Neural progenitor cell (in vitro differentiated cells): ENCODE results near the gene PPP1R9A. TPM values are rescaled to one million over a fixed set of nuclear protein-coding genes. Genes with fewer than 3 reads are reported as not detected.

Source experiments
- DNase-seq: peaks from one replicate; pipeline ENCODE4 v3.0.0-alpha.2; 2016; ENCODE audit warnings: low spot score
- H2AFZ ChIP-seq: fragments of 200-600 bp; sonication (generic); replicated peaks from 2 replicates; pipeline ENCODE4 v1.6.1; 2016; ENCODE audit warnings: antibody characterized with exemption
- H3F3A ChIP-seq: fragments of 200-600 bp; sonication (generic); 2 replicates; pipeline ENCODE4 v1.6.1; 2016; ENCODE audit warnings: antibody characterized with exemption, low read depth
- H3K27ac ChIP-seq: fragments of 200-600 bp; sonication (generic); 2 replicates; pipeline ENCODE4 v1.5.1; 2016; ENCODE audit warnings: mild to moderate bottlenecking
- H3K27me3 ChIP-seq: fragments of 200-600 bp; sonication (generic); 2 replicates; pipeline ENCODE4 v1.6.1; 2016; ENCODE audit warnings: mild to moderate bottlenecking, moderate library complexity
- H3K36me3 ChIP-seq: fragments of 200-600 bp; sonication (generic); 2 replicates; pipeline ENCODE4 v1.5.1; 2016
- H3K4me1 ChIP-seq: fragments of 200-600 bp; sonication (generic); 2 replicates; pipeline ENCODE4 v1.6.1; 2016; ENCODE audit warnings: mixed run types
- H3K4me2 ChIP-seq: fragments of 200-600 bp; sonication (generic); 2 replicates; pipeline ENCODE4 v1.6.1; 2016
- H3K4me3 ChIP-seq: fragments of 200-600 bp; sonication (generic); 2 replicates; pipeline ENCODE4 v1.5.1; 2016
- H3K79me2 ChIP-seq: fragments of 200-600 bp; sonication (generic); 2 replicates; pipeline ENCODE4 v1.6.1; 2016; ENCODE audit warnings: low read depth
- H3K9ac ChIP-seq: fragments of 200-600 bp; sonication (generic); 2 replicates; pipeline ENCODE4 v1.6.1; 2016
- H3K9me3 ChIP-seq: fragments of 200-600 bp; sonication (generic); 2 replicates; pipeline ENCODE4 v1.5.1; 2016; ENCODE audit warnings: low read depth
- H4K20me1 ChIP-seq: fragments of 200-600 bp; sonication (generic); 2 replicates; pipeline ENCODE4 v1.6.1; 2016; ENCODE audit warnings: low read depth
- H3K27ac Mint-ChIP-seq: 3 replicates; pipeline ENCODE4 v1.8.0; 2021; ENCODE audit warnings: mixed read lengths
- H3K27me3 Mint-ChIP-seq: 2 replicates; pipeline ENCODE4 v1.8.0; 2022; ENCODE audit warnings: low read depth, mild to moderate bottlenecking, inconsistent platforms, moderate library complexity, mixed read lengths; ENCODE audit not compliant: insufficient read depth
- H3K36me3 Mint-ChIP-seq: 3 replicates; pipeline ENCODE4 v1.8.0; 2021; ENCODE audit warnings: mixed read lengths
- H3K4me1 Mint-ChIP-seq: 3 replicates; pipeline ENCODE4 v1.8.0; 2021; ENCODE audit warnings: mixed read lengths
- H3K4me3 Mint-ChIP-seq: 3 replicates; pipeline ENCODE4 v1.8.0; 2021; ENCODE audit warnings: mild to moderate bottlenecking, moderate library complexity, mixed read lengths
- H3K9me3 Mint-ChIP-seq: 3 replicates; pipeline ENCODE4 v1.8.0; 2020; ENCODE audit warnings: mixed read lengths
- CTCF ChIP-seq: fragments of 200-600 bp; sonication (generic); IDR thresholded peaks from 2 replicates; pipeline ENCODE4 v1.5.1; 2017; ENCODE audit warnings: antibody characterized with exemption, mild to moderate bottlenecking
- EZH2 ChIP-seq: fragments of 200-600 bp; sonication (generic); IDR thresholded peaks from 2 replicates; pipeline ENCODE4 v1.6.1; 2017; ENCODE audit warnings: antibody characterized with exemption, mild to moderate bottlenecking, moderate library complexity
- EZH2phosphoT487 ChIP-seq: fragments of 200-600 bp; sonication (generic); IDR thresholded peaks from 2 replicates; pipeline ENCODE4 v1.6.1; 2017; ENCODE audit warnings: antibody characterized with exemption
- total RNA-seq: library from RNA; depleted of rRNA; stranded (reverse); fragments of >200 nt; gene quantifications from 2 replicates; pipeline ENCODE4 v1.2.3, GENCODE V29; 2015; ENCODE audit warnings: low replicate concordance

PPP1R9A gene
- total RNA-seq, 1 donor from 2014 or later: 40.7 TPM

DNA sequence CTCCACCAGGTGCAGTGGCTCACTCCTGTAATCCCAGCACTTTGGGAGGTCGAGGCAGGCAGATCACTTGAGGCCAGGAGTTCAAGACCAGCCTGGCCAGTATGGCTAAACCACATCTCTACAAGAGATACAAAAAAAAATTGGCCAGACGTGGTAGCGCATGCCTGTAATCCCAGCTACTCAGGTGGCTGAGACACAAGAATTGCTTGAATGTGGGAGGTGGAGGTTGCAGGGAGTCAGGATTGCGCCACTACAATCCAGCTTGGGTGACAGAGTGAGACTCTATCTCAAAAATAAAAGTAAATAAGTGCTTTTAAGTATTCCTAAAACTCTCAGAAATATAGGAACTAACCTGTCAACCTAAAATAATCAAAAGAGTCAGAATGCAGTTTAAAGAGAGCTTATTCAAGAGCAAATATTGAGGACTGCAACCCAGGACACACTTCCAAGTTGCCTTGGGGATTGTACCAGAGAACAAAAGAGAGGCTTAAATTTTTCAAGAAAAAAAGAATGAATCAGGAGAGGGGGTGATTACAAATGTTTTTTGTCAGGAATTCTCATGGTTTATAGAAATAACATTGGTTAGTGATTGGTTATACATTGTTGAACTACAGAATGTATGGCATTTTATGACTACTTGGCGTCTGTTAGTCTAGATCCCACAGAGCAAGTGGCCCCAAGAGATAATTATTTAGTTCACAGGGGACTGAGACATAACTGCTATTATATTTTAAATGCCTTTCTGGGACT is 33.2 kb upstream of the PPP1R9A start:
- no peak overlapping the region for H3K4me3 ChIP-seq
- no peaks in the 10 kb centered on the region for H3K36me3 ChIP-seq
- no peaks in the 10 kb centered on the region for H3F3A ChIP-seq
- H3K4me2 ChIP-seq: no peak overlapping the region
- H3K9ac ChIP-seq: no peak overlapping the region
- Mint-ChIP-seq H3K4me1 (no peaks in the 10 kb centered on the region), H3K27me3 (peaks cover 3% of the 10 kb centered on the region), H3K4me3 (no peak overlapping the region), H3K9me3 (peaks cover 15% of the 10 kb centered on the region), H3K27ac (no peak overlapping the region), H3K36me3 (no peaks in the 10 kb centered on the region)
- no peaks in the 10 kb centered on the region for H3K4me1 ChIP-seq
- DNase-seq: no peak
- TF ChIP-seq EZH2phosphoT487: no peak
- no peak for TF ChIP-seq EZH2
- TF ChIP-seq CTCF: no peak
- H3K27ac ChIP-seq: no peak overlapping the region
- no peaks in the 10 kb centered on the region for H3K79me2 ChIP-seq
- H3K27me3 ChIP-seq: no peaks in the 10 kb centered on the region
- H3K9me3 ChIP-seq: no peaks in the 10 kb centered on the region
- no peaks in the 10 kb centered on the region for H4K20me1 ChIP-seq
- H2AFZ ChIP-seq: no peak overlapping the region

- no peak overlapping the region for H3K27ac Mint-ChIP-seq
- H3K36me3 ChIP-seq: no peaks in the 10 kb centered on the region
- H3K9ac ChIP-seq: no peak overlapping the region
- no peaks in the 10 kb centered on the region for H3K4me1 ChIP-seq
- DNase-seq: no peak
- no peak overlapping the region for H2AFZ ChIP-seq
- no peaks in the 10 kb centered on the region for H3K36me3 Mint-ChIP-seq
- no peaks in the 10 kb centered on the region for H4K20me1 ChIP-seq
- H3K9me3 ChIP-seq: no peaks in the 10 kb centered on the region
- no peaks in the 10 kb centered on the region for H3K27me3 ChIP-seq
- H3F3A ChIP-seq: no peaks in the 10 kb centered on the region
- TF ChIP-seq EZH2phosphoT487: no peak
- TF ChIP-seq CTCF: no peak
- no peak for TF ChIP-seq EZH2
- H3K27ac ChIP-seq: no peak overlapping the region
- H3K9me3 Mint-ChIP-seq: peaks cover 15% of the 10 kb centered on the region
- no peak overlapping the region for H3K4me2 ChIP-seq
- no peak overlapping the region for H3K4me3 ChIP-seq
- no peaks in the 10 kb centered on the region for H3K4me1 Mint-ChIP-seq
- no peaks in the 10 kb centered on the region for H3K79me2 ChIP-seq
- H3K4me3 Mint-ChIP-seq: no peak overlapping the region
- peaks cover 3% of the 10 kb centered on the region for H3K27me3 Mint-ChIP-seq
Observed at GRCh38 chr7:94875201-94875600, 32.2 kb upstream of the PPP1R9A start.

- no peaks in the 10 kb centered on the region for H3K36me3 ChIP-seq
Observed at GRCh38 chr7:94877731-94878670, 29.4 kb upstream of the PPP1R9A start.

More at GRCh38 chr7:94877731-94878670, 29.4 kb upstream of the PPP1R9A start:
- Histone ChIP-seq H2AFZ (peak overlapping the region; percentile 26), H3K27me3 (no peaks in the 10 kb centered on the region), H3K79me2 (no peaks in the 10 kb centered on the region), H3K4me3 (no peak overlapping the region), H3K9ac (no peak overlapping the region), H4K20me1 (no peaks in the 10 kb centered on the region), H3K4me2 (no peak overlapping the region), H3K27ac (no peak overlapping the region), H3F3A (no peaks in the 10 kb centered on the region), H3K9me3 (no peaks in the 10 kb centered on the region), H3K4me1 (peaks cover 9% of the 10 kb centered on the region)
- Mint-ChIP-seq H3K4me1 (no peaks in the 10 kb centered on the region), H3K4me3 (no peak overlapping the region), H3K36me3 (no peaks in the 10 kb centered on the region), H3K9me3 (peaks cover 15% of the 10 kb centered on the region), H3K27me3 (no peaks in the 10 kb centered on the region), H3K27ac (no peak overlapping the region)
- TF ChIP-seq EZH2 (no peak), CTCF (no peak), EZH2phosphoT487 (no peak)
- no peak for DNase-seq
